Stimulated activated CD8-positive, alpha-beta memory T cell treated with anti-CD3 and anti-CD28 coated beads, Interleukin-15, amount 100 ng/mL, for 24 hours (primary cell): ENCODE data around the gene OR2L3.
"Not testable (repeated sequence)": the region's sequence is repeated elsewhere in the genome, so short reads cannot be mapped to it uniquely, and the experiment has no call there.

Source experiments
- DNase-seq: peaks from one replicate; pipeline ENCODE4 v3.0.0-alpha.2; 2020; ENCODE audit warnings: low read depth

The OR2L3 gene

GRCh38 chr1:248046536-248046935, at the start of gene OR2L3:
Gene OR2L3, plus strand, starts transcription at chr1:248046836. Its CDS starts 13,846 bp downstream, at chr1:248060682.
- DNase-seq = no peak

GRCh38 chr1:247998811-247999210, 47.8 kb upstream of the OR2L3 start:
- no peak for DNase-seq

- DNase-seq = no peak
Measured at GRCh38 chr1:248000169-248000568, 46.5 kb upstream of the OR2L3 start.

GRCh38 chr1:248007778-248008177, 38.9 kb upstream of the OR2L3 start:
- no peak for DNase-seq

DNA sequence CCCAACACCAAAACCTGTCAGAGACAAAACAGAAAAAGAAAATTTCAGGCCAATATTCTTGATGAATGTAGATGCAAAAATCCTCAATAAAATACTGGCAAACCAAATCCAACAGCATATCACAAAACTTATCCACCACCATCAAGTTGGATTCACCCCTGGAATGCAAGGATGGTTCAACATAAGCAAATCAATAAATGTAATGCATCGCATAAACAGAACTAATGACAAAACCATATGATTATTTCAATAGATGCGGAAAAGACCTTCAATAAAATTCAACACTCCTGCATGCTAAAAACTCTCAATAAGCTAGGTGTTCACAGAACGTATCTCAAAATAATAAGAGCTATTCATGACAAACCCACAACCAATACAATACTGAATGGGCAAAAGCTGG, 37.0 kb upstream of the OR2L3 start:
- no peak for DNase-seq

GRCh38 chr1:248013229-248013710, 33.4 kb upstream of the OR2L3 start, which contains the start of gene OR2L5:
Gene OR2L5, plus strand, starts transcription at chr1:248013660. Its CDS starts 8,288 bp downstream, at chr1:248021948.
- DNase-seq = no peak

DNA sequence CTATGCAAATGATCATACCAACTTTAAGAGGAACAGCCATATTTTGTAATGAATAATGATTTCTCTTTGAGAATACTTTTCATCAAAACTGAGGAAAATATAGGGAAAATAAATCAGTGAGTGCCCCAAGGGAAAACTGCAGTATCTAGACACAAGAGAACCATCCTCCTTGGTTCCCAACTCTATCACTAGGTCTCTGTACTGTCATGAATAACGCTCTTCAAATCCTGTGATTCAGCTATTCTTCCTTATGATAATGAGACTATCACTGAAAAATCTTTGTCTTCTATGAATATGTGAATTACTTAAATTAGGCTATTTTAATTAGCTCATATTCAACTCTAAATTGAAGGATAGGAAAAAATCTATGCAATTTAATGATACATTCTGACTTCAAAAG, 30.8 kb upstream of the OR2L3 start:
- DNase-seq = no peak

DNA sequence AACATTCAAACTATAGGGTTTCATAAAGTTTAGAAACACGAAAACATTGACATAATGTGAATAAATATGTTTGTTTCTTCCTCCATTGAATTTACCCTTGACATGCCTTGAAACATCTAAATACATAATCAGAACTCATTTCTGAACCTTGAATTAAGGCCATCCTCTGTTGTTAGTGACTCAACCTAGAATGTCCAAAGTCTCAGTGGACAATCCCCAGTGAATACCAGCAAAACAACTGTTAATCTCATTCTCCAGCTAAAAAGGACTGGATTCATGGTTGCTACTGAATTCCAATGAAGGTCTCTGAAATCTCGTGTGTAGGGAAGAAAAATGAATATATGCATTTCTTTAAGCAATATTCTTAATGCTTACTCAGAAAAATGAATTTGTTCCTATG, 16.9 kb upstream of the OR2L3 start, which contains the start of gene OR2L2:
TSS of gene OR2L2 (plus strand) at position 301 of the 400 bp plus-strand sequence. CDS start 8,198 bp downstream, outside the sequence.
- DNase-seq = no peak

DNA sequence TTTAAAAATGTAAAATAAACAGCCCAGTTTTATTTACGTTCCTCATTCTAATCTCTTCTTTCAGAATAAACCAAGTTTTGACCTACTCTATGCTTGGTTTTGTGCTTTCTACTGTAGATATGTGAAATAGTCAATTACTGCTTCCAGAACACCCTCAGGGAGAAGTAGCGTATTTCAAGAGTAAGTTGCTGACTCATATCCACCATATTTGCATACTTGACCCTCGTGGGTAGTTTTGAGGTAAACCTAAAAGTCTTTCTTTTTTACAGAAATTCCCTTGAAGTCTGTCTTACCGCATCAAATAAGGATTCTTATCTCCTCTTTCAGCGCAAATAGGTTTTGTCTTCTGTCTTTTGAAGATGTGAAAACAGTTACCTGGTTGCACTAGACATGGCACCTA, 1.4 kb upstream of the OR2L3 start:
- no peak for DNase-seq

- no peak for DNase-seq
Measured at GRCh38 chr1:248047008-248047407, 372 bp downstream of the OR2L3 start.

DNA sequence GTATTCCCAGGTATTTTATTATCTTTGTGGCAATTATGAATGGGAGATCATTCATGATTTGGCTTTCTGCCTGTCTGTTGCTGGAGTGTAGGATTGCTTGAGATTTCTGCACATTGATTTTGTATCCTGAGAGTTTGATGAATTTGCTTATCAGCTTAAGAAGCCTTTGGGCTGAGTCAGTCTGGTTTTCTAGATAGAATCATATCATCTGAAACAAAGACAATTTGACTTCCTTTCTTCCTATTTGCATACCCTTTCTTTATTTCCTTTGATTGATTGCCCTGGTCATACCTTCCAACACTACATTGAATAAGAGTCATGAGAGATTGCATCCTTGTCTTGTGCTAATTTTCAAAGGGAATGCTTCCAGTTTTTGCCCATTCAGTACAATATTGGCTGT, 8.0 kb downstream of the OR2L3 start:
- DNase-seq = no peak

DNA sequence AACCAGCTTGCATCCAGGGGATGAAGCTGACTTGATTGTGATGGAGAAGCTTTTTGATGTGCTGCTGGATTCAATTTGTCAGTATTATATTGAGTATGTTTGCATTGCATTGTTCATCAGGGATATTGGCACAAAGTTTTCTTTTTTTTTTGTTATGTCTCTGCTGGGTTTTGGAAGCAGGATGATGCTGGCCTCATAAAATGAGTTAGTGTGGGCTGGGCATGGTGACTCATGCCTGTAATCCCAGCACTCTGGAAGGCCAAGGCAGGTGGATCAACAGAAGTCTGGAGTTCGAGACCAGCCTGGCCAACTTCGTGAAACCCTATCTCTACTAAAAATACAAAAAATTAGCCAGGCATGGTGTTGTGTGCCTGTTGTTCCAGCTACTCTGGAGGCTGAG, 8.6 kb downstream of the OR2L3 start:
- no peak for DNase-seq

DNA sequence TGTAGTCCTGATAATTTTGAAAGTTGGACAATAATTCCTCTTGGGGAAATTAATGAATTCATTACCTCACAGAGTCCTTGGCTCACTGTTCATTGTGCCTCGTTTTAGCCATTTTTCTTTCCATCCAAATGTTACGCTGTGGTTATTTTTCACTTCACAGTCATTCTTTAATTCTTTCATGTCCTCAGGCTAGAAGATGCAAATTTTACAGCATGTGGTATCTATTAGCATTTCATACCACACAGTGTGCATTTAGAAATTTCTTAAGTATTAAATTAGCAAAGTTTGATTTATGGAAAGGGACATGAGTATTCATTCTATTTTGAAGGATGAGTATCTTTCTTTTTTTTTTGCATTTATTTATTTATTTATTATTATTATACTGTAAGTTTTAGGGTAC, 18.4 kb downstream of the OR2L3 start:
- DNase-seq = no peak

- DNase-seq = no peak
Measured at GRCh38 chr1:248065604-248066003, 19.0 kb downstream of the OR2L3 start.

DNA sequence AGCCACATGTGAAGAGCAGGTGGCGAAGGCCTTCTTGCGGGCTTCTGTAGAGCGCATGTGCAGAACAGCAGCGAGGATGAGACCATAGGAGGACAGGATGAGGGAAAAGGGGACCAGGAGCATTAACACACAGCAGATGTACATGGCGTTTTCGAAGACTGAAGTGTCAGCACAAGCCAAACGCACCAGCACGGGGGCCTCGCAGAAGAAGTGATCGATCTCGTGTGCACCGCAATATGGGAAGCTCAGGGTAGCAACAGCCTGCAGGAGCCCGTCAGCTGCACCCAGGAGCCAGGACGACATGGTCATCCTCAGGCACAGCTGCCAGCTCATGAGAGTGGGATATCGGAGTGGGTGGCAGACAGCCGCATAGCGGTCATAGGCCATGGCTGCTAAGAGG, 37.2 kb downstream of the OR2L3 start:
- not testable (repeated sequence) for DNase-seq

- DNase-seq = no peak
Measured at GRCh38 chr1:248094884-248095283, 48.2 kb downstream of the OR2L3 start, which contains the start of gene OR2L13. Gene OR2L13, plus strand, starts transcription at chr1:248095184. Its CDS starts 4,192 bp downstream, at chr1:248099376.

- no peak for DNase-seq
Measured at GRCh38 chr1:248098529-248098928, 51.9 kb downstream of the OR2L3 start.

- no peak for DNase-seq
Measured at GRCh38 chr1:248102847-248103246, 56.2 kb downstream of the OR2L3 start.

DNA sequence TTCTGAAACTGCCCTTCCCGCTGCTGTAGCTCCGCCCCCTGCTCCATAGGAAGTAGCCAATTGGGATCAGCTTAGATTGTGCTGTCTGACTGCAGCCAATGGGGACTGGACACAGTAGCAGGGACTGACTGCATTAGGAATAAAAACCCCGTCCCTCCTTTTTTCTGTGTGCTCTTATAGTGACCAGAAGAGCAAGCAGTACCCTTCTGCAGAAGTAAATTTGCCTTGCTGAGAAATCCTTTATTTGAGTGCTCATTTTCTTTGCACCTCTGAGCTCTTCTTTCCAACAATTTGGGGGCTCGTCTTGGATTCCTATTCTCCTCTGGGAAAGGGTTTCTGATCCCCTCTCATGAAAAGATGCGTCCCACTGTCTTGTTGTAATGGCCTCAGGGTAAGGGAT, 64.5 kb downstream of the OR2L3 start:
- no peak for DNase-seq
